DMS53 treated with DMSO at 0.1 percent for 48 hours (cell line): ENCODE results near the gene HNRNPA1L2.
"Not testable (repeated sequence)": the region's sequence is repeated elsewhere in the genome, so short reads cannot be mapped to it uniquely, and the experiment has no call there.

Source experiments
- DNase-seq: peaks from one replicate; lab custom pipeline; 2025; ENCODE audit not compliant: unreplicated experiment; lab: John Stamatoyannopoulos, UW

Gene HNRNPA1L2

DNA sequence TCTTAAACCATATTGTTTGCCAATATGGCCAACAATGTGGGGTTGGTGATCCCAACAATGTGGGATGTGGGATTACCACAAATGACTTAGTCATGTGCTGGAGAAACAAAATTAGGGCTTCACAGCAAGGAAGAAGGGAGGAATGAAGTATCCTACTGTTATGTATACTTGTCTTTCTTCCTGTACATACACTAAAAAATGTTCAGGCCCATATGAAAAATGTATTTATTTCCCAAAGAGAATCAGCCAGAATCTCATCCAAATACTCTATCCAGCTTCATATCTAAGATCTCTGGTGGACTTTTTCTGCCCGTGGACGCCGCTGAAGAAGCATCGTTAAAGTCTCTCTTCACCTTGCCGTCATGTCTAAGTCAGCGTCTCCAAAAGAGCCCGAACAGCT, at the start of gene HNRNPA1L2:
TSS of gene HNRNPA1L2 (plus strand) at position 301 of the 400 bp plus-strand sequence. CDS start at position 363, 62 bp downstream.
- DNase-seq: no peak

DNA sequence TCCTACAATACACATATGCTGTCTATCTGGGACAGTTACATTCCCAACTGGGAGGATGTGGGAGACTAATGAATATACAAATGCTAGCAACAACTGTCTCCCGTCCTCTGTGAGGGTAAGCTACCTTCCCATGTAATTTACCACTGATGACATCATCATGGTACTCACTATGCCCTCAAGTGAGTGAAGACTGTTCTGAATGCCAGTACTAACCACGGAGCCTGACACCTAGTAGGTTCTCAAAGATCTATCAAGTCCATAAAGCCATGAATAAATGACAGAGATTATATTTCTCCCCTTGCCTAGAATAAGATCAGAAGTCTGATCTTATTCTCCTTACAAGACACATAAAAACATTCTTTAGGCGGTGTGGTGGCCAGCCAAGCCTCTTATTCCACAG, 49.1 kb upstream of the HNRNPA1L2 start:
- not testable (repeated sequence) for DNase-seq

DNA sequence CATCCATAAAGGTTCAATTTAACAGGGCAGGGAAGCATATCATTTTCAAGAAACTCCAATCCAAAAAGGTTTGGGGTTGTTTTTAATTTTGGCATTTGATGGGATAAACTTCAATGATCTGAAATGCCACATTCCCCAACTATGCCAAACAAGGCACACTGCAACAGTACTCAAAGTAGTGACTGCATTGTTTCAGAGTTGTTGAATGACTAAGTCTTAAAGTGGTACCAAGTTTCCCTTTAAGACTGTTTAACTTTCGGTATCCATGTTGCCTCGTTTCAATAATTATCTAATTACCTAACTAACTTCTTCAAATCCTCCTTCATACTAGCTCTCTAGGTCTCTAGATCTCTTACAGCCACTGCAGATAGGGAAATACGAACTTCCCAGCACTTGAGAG, 48.4 kb upstream of the HNRNPA1L2 start:
- DNase-seq: not testable (repeated sequence)

DNA sequence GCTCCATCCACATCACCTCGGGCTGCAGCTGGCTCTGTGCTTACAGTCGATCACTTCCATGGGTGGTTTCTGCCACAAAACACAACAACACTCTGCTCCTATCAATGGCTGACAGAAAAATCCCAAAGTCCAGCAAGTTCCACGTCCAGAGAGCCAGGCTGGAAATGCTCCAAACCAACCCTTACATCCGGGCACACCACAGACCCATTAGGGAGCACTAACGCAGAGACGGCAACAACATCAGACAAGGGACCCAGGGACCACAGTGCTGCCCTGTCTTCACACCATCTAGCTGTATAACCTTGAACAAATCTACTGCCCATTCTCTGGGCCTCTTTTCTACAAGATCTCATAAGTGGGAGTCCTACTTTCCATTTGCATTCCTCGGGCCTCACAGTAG, 47.9 kb upstream of the HNRNPA1L2 start:
- not testable (repeated sequence) for DNase-seq

DNA sequence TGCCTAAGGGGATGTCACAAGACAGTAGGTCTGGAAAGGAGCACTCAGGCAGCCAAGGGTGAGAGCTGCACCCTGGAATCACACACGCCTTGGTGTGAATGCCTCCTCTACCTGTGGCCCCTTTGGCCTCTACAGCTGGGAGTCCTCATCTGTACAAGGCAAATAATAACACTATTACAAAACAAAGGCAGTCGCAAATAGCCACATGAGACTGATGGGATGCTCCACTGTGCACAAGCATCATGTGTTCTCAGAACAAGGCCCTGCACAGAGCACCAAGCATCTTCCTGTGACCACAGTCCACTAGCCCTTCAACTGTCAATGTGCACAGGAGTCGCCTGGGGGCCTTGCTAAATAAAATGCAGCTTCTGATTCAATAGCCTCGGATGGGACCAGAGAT, 44.6 kb upstream of the HNRNPA1L2 start:
- DNase-seq: no peak

DNA sequence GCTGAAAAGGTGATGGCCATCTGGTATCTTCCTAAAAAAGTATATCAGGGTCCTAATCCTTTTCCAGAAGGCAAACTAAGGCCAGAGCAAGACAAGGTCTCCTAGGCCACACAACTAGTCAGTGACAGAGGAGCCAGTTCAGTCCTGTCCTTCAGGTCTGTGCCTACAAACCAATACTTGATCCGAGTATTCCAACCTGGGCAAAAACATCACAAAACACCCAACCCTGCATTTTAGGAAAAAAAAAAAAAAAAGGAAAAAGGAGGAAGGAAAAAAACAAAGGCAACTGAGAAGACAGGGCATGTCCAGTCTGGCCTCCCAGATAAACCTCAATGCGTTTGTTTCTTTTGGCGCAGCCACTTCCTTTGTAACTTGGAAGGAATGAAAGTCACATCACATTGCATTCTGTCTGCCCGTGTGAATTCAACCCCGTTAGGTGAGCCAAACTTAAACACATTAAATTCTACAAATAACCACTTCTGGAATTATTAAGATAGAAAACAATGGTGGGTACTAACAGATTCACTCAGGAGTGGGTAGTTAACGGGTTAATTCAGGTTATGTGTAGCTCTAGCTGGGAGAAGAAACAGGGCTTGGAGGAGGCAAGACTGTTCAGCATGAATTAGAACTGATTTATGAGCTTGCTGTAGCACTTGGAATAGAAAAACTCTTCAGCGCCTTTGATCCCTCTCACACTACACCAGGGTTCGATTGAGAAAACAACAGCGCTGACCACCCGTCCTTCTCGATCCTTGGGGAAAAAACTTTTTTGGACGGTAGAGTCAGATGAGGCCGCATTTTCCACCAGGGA, 43.0 kb upstream of the HNRNPA1L2 start:
- peak; percentile 14 for DNase-seq

DNA sequence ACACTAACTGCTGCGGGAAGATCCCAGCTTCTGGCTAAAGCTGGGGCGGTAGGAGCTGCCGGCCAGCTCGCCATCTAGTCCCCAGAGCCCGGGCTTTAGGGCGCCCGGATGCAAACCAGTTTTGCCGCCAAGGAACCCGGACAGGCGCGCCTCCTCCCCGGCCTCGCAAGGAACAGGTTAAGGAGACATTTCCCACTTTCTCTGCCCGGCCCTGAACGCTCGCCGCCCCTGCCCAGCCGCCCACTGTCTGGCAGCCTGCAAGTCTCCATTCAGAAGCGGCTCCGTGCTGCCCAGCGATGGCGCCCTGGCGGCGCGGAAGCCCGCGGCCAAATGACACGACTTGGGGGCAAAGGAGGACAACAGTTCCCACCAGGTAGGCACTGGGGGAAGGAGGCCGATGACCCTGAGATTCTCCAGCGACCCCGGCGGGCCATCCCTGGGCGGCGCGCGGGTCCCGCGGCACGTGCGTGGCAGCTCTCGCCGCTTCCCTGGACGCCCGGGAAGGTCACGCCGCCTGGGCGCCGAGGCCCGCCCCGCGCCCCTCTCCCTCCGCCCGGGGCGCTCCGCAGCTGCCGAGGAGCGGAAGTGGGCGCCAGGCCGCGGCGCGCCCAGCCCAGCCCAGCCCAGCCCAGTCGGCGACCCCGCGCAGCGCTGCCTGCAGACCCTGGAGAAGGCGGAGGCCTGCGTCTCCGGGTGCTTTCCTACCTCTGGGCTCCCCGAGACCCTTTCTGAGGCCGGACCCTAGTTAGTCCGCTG, 42.2 kb upstream of the HNRNPA1L2 start:
- DNase-seq: no peak

DNA sequence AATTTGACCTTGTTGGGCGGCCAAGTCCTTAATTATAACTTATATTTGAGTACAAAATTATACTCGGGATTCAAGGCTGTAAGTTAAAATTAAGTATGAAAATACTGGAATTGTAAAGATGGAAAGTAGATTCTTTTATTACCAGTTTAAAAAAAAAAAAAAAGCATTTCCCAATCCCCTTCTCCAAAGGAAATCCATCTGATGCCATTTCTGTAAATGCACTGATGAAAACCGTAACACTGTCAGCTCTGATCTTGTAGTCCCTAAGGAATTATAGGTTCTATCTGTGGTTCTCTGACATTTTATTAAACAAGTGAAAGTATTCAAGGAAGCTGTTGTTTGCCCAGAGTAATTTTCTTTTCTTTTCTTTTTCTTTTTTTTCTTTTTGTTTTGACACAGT, 41.6 kb upstream of the HNRNPA1L2 start:
- DNase-seq: no peak

DNA sequence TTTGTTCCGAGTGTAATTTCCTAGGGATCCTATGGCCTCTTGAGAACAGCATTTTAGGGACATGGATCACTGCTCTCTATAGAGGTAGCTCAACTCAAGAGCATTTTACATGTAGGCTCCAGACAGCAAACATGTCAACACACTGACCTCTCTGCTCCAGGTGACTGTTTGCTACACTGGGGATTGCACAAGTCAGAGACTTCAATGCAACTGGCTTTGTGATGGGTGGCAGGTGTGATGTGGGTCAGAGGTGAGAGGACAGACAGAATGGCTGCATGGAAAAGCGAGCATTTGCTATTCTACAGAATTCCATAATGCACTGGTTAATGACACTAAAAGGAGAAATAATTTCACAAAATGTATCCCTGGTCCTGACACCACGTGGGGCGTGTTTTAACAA, 38.9 kb upstream of the HNRNPA1L2 start:
- DNase-seq: not testable (repeated sequence)

DNA sequence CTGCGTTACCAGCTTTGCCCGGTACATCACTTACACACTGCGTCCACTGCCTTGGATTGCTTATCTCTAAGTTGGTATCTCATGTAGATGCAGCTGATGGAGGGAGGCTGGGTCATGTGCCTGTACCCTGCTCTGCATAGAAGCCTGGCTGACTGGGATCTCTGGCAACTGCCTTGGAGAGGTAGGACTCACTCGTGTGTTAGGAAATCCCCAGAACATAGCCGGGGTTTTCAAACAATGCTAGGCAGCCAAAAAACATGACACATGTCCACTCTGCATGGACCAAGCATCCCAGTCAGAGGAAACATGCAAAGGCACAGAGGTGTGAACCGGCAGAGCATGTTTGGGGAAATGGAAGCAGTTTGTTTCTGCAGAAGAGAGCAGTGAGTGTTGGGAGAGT, 36.1 kb upstream of the HNRNPA1L2 start:
- not testable (repeated sequence) for DNase-seq

DNA sequence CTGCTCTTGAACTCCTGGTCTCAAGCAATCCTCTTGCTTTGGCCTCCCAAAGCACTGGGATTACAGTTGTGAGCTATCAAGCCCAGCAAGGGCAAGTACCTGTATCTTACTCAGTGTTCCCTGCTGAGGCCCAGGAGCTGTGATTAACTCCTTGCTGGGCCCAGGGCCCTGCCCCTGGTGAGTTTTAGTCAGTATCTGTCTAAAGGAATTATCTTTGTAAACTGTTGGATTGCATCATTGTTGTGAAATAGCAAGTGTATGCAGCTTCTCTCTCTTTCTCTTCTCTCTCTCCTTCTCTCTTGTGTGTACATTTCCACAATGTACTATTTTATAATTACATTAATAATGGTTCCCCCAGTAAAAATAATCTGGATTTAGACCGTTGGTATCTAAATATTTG, 35.4 kb upstream of the HNRNPA1L2 start:
- DNase-seq: not testable (repeated sequence)

DNA sequence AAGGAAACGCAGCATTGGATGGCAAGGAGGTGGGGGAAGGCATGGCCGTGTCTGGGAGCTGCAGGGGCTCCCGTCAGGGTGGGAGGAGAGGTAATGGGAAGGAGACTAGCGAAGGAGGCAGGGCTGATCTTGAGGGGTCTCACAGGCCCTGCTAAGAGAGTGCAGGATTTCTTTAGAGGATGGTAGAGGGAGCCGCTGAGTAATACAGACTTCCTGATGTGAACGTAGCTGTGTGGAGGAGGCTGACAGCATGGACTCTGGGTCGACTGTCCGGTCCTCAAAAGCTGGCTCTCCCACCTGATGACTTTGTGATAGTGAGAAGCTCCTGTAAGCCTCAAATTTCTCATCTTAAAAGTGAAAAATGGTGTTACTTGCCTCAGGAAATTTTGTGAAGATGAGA, 34.0 kb upstream of the HNRNPA1L2 start:
- not testable (repeated sequence) for DNase-seq

DNA sequence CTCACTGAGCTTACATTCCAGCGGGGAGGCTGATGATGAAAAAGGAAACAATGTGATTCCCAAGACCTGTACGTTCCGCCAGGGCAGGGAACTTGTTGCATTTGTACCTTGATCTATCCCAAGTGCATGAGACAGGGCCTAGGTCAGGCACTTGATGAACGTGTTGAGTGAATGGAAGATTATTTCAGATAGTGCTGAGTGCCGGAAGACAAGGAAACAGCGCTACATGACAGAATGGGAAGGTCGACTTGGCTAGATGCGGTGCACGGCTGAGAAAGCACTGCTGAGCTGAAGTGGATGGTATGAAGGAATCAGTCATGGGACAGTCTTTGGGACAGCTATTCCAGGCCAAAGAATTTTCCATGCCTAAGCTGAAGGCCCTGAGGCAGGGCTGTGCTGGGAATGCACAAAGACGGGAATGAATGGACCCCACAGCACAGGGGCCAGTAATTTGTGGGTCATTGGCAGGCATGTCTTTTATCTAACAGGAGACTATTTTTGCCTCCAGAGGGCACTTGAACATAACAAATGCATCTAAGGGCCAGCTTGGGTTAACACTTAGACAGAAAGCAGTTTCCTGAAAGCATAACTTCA, 33.1 kb upstream of the HNRNPA1L2 start:
- peak; percentile 37 for DNase-seq

DNA sequence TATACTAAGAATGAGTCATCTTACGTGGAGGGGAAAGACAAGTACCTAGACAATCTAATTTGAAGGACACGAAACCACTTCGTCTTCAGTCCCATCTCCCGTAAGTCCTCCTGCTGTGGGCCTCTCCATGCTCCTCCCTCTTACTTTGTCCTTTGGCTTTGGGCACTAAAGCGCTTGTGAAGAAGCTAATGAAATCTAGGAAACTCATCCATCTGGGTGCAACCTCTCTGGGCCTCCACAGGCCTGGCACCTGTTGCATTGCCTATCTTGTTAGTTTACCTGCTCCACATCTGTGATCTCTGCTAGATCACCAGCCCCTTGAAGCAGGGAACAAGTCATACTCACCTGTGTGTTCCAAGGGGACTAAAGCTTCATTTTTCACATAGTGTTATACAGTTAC, 32.1 kb upstream of the HNRNPA1L2 start:
- not testable (repeated sequence) for DNase-seq

DNA sequence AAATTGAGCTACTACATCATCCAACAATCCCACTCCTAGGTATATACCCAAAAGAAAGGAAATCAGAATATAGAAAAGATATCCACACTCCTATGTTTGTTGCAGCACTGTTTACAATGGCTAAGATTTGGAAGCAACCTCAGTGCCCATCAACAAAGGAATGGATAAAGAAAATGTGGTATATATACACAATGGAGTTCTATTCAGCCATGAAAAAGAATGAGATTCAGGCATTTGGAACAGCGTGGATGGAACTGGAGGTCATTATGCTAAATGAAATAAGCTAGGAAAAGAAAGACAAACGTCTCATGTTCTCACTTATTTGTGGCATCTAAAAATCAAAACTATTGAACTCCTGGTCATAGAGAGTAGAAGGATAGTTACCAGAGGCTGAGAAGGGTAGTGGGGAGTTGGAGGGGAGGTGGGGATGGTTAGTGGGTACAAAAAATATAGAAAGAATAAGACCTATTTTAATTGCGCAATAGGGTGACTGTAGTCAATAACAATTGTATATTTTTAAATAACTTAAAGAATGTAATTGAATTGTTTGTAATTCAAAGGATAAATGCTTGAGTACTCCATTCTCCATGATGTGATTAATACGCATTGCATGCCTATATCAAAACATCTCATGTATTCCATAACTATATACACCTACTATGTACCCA, 27.0 kb upstream of the HNRNPA1L2 start:
- no peak for DNase-seq

DNA sequence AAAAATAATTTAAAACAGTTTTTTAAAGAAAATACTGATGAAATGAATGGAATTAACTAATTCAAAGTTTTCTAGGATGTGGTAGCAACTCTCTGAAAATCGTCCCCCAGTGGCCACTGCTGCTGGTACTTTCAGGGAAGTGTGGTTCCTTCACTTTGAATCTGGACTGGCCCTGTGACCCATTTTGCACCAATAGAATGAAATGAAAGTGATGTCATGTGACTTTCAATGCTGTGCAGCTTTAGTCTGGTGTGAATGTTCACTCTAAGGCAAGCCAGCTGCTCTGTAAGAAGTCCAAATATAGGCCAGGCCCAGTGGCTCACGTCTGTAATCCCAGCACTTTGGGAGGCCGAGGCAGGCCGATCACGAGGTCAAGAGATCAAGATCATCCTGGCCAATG, 26.4 kb upstream of the HNRNPA1L2 start:
- DNase-seq: no peak

DNA sequence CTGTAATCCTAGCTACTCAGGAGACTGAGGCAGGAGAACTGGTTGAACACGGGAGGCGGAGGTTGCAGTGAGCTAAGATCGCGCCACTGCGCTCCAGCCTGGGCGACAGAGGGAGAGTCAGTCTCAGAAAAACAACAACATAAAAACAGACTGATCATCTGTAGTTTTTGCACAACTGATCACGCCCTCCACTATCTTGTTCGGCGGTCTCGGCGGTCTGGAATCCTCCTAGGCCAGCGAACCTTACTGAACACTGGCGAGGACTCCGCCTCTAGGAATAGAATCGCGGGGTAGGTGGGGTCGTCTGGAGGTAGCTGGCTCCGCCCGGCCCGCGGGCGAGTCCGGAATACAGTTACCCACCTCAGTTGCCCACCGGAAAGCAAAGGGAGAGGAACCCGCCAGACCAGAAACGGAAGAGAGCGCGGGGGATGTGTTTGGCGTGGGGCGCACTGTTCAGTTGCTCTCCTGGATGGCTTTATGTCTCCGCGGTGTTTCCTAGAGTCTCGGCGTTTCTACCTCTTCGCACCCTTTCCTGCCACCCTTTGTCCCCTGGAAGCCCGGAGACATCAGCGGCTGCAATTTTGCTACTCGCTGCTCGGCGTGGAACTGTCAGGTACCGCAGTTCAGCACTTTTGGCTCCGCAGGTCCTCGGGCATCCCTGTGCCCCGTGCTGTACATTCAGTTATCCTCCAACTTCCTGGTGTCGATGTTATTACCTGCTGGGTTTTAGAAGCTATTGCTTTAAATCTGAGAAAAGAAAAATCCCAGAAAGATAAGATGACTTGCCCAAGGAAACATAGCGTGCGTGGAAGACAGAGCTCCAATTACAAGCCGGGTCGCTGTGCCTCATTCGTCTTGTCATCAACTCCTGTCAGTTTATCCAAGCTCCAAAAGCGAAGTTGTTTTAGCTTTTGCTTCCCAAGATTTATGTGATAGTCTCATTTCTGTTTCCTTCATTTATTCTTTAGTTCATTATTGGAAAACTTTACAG, 24.9 kb upstream of the HNRNPA1L2 start:
- DNase-seq: peak; percentile 74

DNA sequence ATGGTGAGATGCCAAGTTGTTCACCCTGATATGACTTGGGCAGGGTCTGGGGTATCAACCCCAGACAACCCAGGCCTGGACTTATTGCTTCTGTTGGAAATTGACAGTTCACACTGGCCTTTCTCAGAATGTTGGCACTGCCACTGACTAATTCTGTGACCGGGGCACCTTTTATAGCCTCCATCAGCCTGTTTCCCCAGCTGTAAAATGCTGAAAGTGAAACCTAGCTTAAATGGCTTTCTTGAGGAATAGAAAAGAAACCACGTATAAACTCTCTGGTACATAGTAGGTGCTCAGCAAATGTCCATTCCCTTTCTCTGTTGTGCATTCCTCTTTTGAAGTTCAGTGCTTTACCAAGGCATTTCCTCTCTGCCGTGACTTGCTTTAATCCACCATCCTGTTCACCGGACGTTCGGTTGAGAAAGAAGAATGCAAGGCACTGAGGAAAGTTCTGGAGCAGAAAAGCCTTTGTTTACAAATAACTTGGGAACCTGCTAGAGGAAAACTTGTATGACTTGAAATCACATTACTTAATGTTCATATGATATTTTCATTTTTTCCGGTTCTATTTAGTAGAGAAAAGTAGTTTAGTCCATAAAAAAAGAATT, 11.0 kb upstream of the HNRNPA1L2 start:
- not testable (repeated sequence) for DNase-seq

DNA sequence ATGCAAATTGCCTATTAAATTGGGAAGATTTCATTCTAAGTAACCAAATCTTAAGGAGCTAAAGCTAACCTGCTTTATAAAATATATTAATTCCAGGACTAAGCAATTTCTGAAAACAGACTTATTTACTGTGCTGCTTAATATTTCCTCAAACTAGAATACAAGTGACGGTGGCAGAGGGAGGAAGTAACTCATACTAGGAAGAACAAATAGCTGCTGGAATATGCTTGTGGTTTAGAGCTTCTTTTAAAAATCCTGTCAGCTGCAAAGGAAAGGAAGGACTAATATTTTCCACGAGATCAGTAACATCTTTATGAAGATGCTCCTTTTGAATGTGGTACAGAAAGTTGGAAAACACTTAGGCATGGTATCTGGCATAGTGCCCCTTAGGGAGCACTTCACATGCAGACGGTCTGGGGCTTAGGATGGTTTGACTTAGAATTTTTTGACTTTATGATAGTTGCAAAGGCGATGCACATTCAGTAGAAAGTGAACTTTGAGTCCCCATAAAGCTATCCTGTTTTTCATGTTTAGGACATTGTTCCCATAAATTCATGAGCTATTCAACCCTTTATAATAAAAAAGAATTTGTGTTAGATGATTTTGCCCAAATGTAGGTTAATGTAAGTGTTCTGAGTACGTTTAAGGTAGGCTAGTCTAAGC, 3.4 kb upstream of the HNRNPA1L2 start:
- DNase-seq: no peak
